Ecto neural progenitor cell (in vitro differentiated cells): ENCODE results near the gene SPAG7.

Experiments
- DNase-seq: peaks from one replicate; pipeline ENCODE4 v3.0.0-alpha.2; 2018; ENCODE audit warnings: low spot score

Gene SPAG7

DNA sequence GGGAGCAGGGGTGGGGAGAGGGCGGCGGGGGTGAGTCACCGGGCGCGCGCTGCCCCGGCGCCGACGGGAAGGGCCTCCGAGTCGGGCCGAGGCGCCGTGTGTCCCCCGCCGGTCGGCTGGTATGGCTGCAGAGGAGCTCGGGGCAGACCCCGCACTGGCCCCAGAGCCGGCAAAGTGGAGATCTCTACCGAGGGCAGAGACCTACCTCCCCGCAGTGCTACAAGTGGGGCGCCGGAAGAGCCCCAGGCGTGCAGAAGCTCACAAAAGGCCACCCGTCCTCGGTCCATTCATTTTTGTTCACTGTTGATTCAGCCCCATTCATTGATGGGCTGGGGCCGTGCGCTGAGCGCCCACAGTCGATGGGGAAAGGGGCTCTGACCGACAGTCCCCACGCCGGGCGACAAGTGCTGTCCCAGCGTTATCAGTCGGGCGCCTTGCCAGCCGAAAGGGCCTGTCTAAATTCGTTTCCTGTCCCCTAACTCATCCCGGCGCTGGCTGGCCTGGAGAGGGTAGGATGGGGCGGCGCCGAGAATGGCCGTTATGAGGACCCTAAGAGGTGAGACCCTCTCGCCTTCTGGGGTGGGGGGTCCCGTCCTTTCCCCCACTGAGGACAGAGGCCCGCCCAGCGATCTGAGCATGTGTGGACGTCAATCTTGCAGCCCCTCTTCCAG, 17.4 kb downstream of the SPAG7 start:
- peak; percentile 83 for DNase-seq

DNA sequence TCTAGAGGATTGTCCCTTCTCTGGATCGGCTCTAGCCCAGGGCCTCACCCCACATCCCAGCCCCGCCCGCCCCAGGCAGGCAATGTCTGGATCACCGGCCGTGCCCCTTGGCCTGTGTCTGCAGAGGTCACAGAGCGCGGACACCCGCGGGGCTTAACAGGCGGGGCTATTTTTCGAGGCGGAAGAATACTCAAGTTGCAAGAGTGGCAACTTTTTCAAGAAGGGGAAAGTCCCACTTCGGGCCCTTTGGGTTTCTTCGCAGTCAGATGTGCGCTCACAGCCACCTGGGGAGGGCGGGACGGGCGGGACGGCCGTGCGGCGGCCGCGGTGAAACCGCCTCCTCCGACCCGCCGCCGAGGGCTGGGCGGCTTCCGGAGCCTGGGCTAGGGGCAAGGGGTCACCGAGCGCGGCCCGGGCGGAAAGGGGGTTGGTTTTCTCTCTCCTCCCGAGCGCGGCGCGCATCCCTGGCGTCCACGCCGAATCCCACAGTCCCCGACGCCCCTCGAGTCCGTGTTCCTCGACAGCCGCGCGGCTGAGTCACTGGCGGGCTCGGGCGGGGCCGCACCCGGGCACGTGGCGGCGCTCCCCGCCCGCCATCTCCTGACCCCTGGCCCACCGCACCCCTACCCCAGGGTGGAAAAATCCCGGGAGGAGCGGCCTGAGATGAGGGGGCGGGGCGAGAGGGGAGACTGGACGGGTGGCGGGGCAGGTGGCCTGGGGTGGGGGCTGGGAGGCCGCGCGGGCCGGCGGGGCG, 18.1 kb downstream of the SPAG7 start:
- DNase-seq = peak; percentile 93

DNA sequence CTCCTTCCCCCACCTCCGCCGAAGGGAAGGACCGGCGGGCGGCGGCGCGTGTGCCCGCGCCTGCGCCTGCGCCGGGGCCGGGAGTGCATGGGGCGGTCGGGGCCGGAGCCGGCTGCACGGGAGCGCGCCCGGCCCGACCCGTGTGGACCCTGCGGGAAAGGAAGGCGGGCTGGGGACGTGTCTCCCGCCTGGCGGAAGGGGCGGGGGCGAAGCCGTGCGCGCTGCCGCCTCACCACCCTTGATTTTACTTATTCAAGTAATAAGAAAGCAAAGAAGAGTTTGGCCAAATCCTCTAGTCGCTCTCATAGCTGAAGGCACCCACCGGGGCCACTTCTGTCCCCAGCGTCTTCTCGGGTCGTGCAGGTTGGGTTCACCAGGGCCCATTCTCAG, 18.7 kb downstream of the SPAG7 start:
- peak; percentile 91 for DNase-seq

DNA sequence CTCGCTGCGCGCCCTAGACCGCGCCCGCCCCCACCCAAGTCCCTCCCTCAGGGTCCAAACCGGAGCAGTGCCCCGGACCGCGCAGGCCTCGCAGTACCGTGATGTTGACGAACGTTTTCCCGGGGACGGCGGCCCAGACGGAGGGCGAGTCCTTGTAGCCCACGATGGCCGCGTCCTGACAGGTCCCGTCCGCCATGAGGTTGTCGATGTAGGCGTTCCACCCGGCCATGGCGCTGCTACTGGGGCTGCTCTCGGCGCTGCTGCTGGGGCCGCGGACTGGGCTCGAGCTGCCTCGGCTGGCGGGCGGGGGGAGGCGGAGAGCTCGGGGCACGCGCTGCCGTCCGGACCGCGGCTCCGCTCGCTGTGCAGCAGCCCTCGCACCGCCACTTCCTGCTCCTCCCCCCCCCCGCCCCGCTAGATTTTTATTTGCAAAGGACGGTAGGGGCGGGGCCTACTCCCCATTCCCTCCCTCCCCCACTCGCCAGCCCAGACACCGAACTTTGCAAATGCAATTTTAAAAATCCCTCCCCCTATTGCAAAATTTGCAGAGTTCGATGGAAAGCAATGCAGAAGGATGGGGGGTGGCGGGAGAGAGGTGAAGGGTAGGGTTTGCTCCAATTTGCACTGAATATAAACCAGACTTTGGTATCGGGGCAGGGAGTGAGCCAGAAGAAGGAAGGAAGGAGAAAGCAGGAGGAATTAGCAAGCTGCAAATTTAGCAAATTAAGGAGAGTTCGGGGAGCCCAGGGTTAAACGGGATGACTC, 19.3 kb downstream of the SPAG7 start, which contains the start of gene PFN1:
TSS of gene PFN1 (minus strand) at position 365 of the 765 bp plus-strand sequence. CDS start at position 229, 136 bp downstream.
- peak; percentile 90 for DNase-seq

DNA sequence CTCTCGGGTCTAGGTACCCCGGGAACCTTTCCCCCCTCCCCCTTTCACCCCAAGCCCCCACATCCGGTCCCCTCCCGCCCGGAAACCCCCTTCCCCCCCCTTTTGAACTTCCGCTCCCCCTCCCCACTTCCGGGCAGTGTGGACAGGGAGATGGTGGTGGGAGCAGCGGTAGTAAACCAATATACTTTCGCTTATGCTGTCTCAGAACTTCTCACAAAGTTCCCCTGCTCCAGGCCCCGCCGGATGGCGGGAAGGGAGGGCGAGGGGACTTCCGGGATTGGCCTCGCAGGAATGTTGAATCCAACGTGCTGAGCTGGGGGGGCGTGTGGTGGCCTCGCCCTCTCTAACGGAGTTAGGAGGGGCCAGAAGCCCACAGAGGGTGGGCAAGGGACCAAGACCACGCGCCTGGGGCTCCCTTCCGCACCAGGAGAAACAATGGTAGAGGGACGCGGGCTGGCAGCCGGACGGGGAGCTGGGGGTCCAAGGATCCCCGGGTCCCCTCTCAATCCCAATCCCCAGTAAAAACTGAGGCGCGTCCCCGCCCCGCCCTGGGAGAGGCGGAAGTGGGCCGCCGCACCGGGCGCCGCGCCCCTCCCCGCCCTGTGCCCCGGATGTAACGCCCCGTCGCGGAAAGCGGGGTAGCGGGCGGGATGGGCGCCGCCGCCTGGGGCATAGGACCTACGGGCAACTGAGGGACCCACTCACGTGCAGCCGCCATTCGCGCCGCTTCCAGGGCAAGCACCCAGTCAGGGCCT, 20.0 kb downstream of the SPAG7 start:
- peak; percentile 81 for DNase-seq

DNA sequence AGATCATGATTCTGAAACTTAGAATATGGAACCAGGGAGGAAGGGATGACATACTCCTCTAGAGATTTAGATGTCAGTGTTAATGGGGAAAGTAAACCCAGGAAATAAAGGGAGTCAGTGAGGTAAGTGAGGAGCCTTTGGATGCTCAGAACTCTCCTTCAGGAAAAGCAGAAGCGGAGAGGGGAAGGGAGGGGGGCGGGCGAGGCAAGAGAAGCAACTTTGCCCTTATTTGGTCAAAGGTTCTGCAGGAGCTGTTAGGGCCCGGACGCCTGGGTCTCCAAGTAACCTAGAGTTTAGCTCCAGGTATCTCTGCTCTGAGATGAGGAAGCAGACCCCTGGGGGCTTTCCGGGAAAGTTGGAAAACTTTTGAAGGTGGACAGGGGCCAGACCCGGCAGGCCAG, 20.6 kb downstream of the SPAG7 start:
- no peak for DNase-seq

DNA sequence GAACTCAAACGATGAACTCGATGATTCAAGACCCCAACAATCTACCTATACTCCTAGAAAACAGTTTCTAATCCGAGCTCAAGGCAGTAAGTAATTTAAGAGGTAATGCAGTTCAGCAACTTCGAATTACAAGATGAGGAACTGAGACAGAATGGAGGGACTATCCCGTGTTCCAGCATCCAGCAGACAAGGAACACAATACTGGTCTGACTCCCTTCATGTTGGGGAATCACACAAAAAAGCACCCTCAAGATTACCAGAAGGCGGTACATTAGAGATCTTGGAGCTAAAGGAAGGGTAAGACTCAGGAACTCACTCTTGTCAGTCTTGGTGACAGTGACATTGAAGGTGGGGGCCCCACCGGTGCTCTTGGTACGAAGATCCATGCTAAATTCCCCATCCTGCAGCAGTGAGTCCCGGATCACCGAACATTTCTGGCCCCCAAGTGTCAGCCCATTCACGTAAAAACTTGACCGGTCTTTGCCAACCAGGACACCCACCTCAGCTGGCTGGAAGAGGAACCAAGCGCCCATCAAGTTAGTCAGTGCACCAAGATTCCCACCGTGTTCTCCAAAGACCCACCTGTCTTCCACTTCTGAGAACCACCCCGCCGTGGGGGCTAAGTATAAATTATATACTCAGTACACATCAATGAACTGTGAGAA, 21.2 kb downstream of the SPAG7 start:
- DNase-seq = peak; percentile 47

DNA sequence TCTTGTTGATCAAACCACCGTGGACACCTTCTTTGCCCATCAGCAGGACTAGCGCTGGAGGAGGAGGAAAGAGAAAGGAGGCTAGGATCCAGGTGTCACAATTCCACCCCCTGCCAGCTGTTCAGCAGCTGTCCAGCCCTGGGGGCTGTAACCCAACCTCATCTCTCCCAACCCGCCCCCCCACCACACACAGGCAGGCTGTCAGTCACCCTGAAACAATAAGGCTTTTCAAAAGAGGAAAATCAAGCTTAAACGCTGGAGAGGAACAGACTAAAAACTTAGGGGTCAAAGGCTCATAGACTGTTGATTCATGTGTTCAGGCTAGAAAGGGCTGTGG, 21.7 kb downstream of the SPAG7 start:
- DNase-seq = no peak

DNA sequence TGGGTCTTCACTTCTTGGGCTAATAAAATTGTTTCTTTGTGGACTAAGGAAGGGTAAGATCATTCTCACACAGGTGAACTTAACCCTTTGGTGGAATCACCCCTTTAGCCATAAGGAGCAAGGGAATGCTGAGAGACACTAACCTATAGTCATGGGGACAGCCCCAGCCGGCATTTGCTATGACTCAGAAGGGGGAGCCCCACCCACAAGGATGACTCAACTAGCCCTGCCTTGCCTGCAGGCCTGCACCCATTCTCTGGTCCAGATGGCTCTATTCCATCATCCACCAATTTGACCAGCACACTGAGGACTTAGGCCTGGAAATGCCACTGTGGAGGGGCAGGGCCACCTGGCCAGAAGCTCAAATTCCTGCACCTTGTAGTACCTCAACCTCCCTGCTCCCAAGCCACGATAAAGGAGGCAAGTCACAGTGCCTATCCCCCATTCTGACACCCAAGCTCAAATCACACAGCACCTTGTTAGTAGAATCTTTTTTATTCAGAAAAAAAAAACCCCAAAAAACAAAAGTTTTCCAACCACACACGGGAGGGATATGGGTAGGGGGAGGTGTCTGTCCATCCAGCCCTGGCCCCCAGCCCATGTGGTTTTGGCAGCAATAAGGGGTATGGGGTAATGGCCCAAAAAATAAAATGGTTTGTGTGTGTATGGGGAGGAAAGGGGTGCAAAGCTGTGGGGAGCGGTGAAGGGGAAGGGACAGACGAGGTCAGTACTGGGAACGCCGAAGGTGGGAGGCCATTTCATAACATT, 22.3 kb downstream of the SPAG7 start:
- no peak for DNase-seq

DNA sequence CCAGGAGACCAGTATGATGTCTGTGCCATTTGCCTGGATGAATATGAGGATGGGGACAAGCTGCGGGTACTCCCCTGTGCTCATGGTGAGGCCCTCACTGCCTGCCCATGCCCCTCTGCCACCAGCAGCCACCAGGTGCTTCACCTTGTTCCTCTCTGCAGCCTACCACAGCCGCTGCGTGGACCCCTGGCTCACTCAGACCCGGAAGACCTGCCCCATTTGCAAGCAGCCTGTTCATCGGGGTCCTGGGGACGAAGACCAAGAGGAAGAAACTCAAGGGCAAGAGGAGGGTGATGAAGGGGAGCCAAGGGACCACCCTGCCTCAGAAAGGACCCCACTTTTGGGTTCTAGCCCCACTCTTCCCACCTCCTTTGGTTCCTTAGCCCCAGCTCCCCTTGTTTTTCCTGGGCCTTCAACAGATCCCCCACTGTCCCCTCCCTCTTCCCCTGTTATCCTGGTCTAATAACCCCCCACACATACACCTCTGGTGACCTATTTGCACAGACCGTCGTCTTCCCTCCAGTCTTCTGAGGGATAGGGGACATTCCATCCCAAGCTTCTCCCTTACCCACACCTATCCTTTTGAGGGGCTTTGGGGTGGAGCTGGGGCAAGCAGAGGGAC, 23.0 kb downstream of the SPAG7 start:
- DNase-seq = peak; percentile 45

DNA sequence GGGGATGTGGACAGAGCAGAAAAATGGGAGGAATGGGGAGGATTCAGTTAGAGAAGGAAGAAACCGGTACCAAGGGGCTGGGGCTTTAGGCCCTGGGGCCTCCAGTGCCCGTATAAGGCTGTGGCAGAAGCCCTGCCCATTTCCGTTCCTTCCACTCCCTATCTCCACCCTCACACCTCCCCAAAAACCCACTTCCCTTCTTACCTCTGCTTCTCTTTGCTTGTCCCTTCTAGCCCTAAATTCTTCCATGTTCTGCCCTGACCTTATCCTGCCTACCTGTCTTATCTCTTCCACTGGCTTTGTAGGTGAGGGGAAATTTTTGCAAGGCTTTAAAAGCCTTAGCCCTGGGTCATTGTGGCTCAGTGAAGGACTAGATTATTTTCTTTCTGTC, 23.5 kb downstream of the SPAG7 start:
- DNase-seq = no peak

DNA sequence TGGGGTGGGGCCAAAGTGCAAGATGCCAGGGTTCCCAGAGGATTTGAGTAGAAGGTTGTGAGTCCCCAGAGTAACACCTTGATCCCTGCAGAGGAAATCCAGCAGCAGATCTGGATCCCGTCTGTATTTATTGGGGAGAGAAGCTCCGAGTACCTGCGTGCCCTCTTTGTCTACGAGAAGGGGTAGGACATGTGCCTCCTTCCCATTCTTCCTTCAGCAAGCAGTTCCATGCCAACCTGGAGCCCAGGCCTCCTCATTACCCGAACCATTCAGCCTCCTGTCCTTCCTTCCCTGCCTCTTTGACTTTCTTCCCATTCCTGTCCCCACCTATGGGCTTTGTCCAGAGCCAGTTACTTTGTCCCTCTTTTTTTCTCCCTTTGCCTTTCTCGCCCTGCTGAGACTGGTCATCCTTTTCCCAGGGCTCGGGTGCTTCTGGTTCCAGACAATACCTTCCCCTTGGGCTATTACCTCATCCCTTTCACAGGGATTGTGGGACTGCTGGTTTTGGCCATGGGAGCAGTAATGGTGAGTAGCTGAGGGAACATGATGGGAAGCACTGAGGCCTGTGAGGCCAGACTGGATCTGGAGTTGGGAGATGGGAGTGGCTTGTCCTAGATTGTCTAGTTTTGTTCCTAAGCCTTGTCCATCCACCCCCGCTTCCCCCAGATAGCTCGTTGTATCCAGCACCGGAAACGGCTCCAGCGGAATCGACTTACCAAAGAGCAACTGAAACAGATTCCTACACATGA, 24.7 kb downstream of the SPAG7 start:
- no peak for DNase-seq

DNA sequence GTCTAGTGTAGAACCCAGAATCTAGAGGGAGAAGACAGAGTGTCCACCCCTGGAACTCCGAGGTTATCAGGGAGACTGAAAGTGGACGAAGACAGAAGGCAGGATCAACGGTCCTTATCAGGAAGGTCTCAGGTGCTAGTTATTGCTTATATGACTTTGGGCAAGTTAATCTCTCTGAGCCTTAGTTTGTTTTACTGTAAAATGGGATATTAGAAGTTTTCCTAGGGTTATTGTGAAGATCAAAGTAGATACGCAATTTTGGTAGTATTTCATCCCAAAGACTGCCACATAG, 26.4 kb downstream of the SPAG7 start:
- no peak for DNase-seq

DNA sequence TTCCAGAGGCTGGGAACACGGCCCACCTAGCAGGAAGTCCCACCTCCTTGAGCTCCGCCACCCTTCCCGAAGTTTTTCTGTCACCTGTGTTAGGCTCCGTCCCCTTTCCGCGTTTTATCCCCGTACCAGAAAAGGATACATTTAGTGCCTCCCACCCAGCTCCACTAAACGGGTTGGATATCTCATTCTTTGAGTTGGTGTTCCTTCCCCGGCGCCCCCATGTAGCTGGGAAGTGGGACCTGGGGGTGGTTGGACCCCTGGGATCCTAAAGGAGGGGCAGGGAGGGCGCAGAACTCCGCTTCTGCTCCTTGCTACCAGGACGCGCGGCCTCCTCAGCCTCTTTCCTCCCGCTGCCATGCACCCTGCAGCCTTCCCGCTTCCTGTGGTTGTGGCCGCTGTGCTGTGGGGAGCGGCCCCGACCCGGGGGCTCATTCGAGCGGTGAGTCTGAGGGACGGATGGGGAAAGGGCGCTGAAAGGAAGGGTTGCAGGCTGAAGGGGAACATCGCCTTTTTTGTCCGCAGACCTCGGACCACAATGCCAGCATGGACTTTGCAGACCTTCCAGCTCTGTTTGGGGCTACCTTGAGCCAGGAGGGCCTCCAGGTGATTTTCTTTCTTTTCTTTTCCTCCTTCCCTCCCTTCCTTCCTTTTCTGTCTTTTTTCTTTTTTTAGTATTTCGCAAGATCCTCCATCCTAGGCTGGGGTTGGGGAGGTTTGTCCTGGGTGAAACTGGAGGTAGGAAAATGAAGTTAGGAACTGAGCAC, 26.9 kb downstream of the SPAG7 start:
- no peak for DNase-seq

DNA sequence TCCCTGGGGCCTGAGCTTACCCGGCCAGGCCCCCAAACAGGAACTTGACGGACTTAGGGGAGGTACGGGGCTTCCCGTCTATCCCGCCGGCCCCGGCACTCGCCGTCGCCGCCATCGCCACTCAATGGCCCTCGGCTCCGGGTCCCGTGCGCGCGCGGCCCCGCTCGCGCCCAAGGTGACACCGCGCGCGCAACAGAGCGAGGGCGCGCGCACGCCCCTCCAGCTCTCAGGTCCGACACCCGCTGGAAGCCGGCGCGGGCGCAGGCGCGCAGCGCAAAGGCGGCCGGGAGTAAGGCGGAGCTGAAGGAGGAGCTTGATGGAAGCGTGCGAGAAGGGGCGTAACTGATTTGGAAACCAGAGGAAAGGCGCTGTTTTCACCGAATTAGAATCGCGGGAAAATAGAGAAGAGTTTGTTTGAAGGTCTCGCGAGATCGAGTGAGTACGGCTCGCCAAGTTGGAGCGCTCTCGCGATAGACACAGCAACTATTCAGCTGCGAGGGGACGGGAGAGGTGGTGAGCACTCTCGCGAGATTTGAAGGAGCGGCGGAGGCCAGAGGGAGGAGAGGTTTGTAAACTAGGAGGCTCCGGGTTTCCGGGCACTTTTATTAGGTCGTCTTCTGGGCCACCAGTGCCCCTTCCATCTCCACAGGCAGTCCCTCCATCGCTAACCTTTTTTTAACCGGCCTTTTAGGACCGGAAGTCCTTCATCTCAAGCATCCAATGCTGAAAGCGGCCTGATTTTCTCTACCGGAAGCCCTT, 27.6 kb downstream of the SPAG7 start, which contains the start of the genes RNF167 and SLC25A11:
TSS of gene RNF167 (plus strand) at position 473 of the 759 bp plus-strand sequence. CDS start 642 bp downstream, outside the sequence.
TSS of gene SLC25A11 (minus strand) at position 251 of the 759 bp plus-strand sequence. CDS start at position 115, 136 bp downstream.
- peak; percentile 98 for DNase-seq

DNA sequence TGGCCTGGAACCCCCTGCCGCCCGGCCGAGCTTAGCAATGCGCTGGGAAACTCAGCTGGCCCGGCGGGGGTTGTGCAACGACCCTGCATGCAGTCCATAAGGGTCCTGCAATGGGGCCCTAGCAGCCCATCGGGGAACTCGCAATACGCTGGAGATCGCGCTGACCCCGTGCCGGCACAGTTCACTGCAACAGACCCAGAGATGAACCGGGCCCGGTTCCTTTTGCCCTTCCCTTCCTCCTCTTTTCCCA, 28.1 kb downstream of the SPAG7 start:
- no peak for DNase-seq

DNA sequence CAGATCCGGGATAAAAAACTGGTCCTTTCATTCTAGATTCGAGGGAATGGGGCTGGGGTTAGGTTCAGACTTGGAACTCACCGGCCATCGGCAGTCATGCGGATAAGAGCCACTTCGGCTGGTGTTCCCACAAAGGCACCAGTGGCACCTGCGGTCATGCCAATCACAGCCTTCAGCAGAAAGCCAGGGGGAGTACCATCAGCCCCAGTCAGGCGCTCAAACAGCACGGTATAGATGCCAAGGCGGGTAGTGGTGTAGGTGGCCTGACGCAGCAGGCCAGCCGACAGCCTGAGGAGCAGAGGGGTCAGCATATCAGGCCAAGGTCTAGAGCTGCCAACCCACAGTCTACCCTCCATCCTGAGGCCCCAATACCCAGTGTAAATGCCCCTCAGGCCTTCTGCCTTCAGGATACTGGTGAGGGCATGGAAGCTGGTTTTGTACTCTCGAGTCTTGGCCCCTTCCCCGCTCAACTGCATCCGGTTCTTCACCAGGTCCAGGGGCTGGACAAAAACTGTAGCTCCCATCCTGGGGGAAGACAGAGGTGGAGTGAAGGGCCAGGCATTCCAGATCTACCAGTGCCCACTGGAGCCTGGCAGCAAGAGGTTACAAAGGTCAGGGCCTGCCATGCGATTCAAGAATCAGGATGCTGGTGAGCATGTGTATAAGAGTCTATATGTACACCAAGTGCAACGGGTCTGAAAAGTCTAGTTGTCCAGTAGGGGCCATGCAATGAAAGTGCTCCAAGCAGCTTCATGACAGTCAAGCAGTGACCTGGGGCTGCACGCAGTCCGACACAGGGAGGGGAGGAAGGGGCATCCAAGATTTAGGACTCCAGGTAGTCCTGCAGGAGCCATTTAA, 28.7 kb downstream of the SPAG7 start:
- DNase-seq = peak; percentile 49
